ENCODE measurements around the gene TMEM132D.

TMEM132D gene

GRCh38 chr12:129788506-129789084, 115.2 kb downstream of the TMEM132D start:
- Histone ChIP-seq H3K9me3 (ENCODE audit: control insufficient read depth in 2 of 2, low read length in 2 of 2) (peaks cover 0 to 11% of the 10 kb centered on the region in 2 donors), H3K4me1 (ENCODE audit: control insufficient read depth, insufficient read depth, low read length) (no peaks in the 10 kb centered on the region), H3K4me3 (ENCODE audit: low read length in 2 of 2) (no peak overlapping the region), H3K9ac (ENCODE audit: low read length in 2 of 2) (no peak overlapping the region), H3K36me3 (ENCODE audit: control insufficient read depth in 2 of 2, insufficient read depth in 2 of 2, low read length in 2 of 2) (no peaks in the 10 kb centered on the region), H3K27ac (ENCODE audit: low read length) (no peak overlapping the region), H3K27me3 (ENCODE audit: control insufficient read depth in 1 of 2, insufficient read depth in 2 of 2, low read length in 2 of 2) (no peaks in the 10 kb centered on the region)

GRCh38 chr12:129779989-129780388, 123.8 kb downstream of the TMEM132D start:
- Histone ChIP-seq H3K9ac (ENCODE audit: low read length in 2 of 2) (no peak overlapping the region), H3K27ac (ENCODE audit: low read length) (no peak overlapping the region), H3K36me3 (ENCODE audit: control insufficient read depth in 2 of 2, insufficient read depth in 2 of 2, low read length in 2 of 2) (no peaks in the 10 kb centered on the region), H3K4me3 (ENCODE audit: low read length in 2 of 2) (no peak overlapping the region), H3K9me3 (ENCODE audit: control insufficient read depth in 2 of 2, low read length in 2 of 2) (peaks cover 0 to 3% of the 10 kb centered on the region in 2 donors), H3K27me3 (ENCODE audit: control insufficient read depth in 1 of 2, insufficient read depth in 2 of 2, low read length in 2 of 2) (no peaks in the 10 kb centered on the region), H3K4me1 (ENCODE audit: control insufficient read depth, insufficient read depth, low read length) (no peaks in the 10 kb centered on the region)

GRCh38 chr12:129779033-129779432, 124.8 kb downstream of the TMEM132D start:
- no peaks in the 10 kb centered on the region for H3K36me3 ChIP-seq (ENCODE audit: control insufficient read depth in 2 of 2, insufficient read depth in 2 of 2, low read length in 2 of 2)
- no peak overlapping the region for H3K9ac ChIP-seq (ENCODE audit: low read length in 2 of 2)
- H3K27ac ChIP-seq (ENCODE audit: low read length) = no peak overlapping the region
- H3K4me3 ChIP-seq (ENCODE audit: low read length in 2 of 2) = no peak overlapping the region
- H3K4me1 ChIP-seq (ENCODE audit: control insufficient read depth, insufficient read depth, low read length) = no peaks in the 10 kb centered on the region
- H3K9me3 ChIP-seq (ENCODE audit: control insufficient read depth in 2 of 2, low read length in 2 of 2) = peaks cover 0 to 2% of the 10 kb centered on the region in 2 donors
- H3K27me3 ChIP-seq (ENCODE audit: control insufficient read depth in 1 of 2, insufficient read depth in 2 of 2, low read length in 2 of 2) = no peaks in the 10 kb centered on the region

- no peak overlapping the region for H3K4me3 ChIP-seq (ENCODE audit: low read length in 2 of 2)
- no peaks in the 10 kb centered on the region for H3K27me3 ChIP-seq (ENCODE audit: control insufficient read depth in 1 of 2, insufficient read depth in 2 of 2, low read length in 2 of 2)
- no peaks in the 10 kb centered on the region for H3K4me1 ChIP-seq (ENCODE audit: control insufficient read depth, insufficient read depth, low read length)
- no peaks in the 10 kb centered on the region for H3K36me3 ChIP-seq (ENCODE audit: control insufficient read depth in 2 of 2, insufficient read depth in 2 of 2, low read length in 2 of 2)
- peaks cover 0 to 2% of the 10 kb centered on the region in 2 donors for H3K9me3 ChIP-seq (ENCODE audit: control insufficient read depth in 2 of 2, low read length in 2 of 2)
- no peak overlapping the region for H3K9ac ChIP-seq (ENCODE audit: low read length in 2 of 2)
- no peak overlapping the region for H3K27ac ChIP-seq (ENCODE audit: low read length)
These were observed 126.7 kb downstream of the TMEM132D start for GRCh38 chr12:129776977-129777667.

GRCh38 chr12:129772501-129773493, 131.0 kb downstream of the TMEM132D start:
- no peak overlapping the region for H3K4me3 ChIP-seq (ENCODE audit: low read length in 2 of 2)

GRCh38 chr12:129771238-129771637, 132.6 kb downstream of the TMEM132D start:
- no peaks in the 10 kb centered on the region for H3K4me1 ChIP-seq (ENCODE audit: control insufficient read depth, insufficient read depth, low read length)
- H3K4me3 ChIP-seq (ENCODE audit: low read length in 2 of 2) = no peak overlapping the region
- H3K9ac ChIP-seq (ENCODE audit: low read length in 2 of 2) = no peak overlapping the region
- peaks cover 0 to 4% of the 10 kb centered on the region in 2 donors for H3K27me3 ChIP-seq (ENCODE audit: control insufficient read depth in 1 of 2, insufficient read depth in 2 of 2, low read length in 2 of 2)
- H3K36me3 ChIP-seq (ENCODE audit: control insufficient read depth in 2 of 2, insufficient read depth in 2 of 2, low read length in 2 of 2) = no peaks in the 10 kb centered on the region
- no peak overlapping the region for H3K27ac ChIP-seq (ENCODE audit: low read length)
- H3K9me3 ChIP-seq (ENCODE audit: control insufficient read depth in 2 of 2, low read length in 2 of 2) = no peaks in the 10 kb centered on the region

More at GRCh38 chr12:129772501-129773493, 131.0 kb downstream of the TMEM132D start:
- Histone ChIP-seq H3K9ac (ENCODE audit: low read length in 2 of 2) (no peak overlapping the region), H3K9me3 (ENCODE audit: control insufficient read depth in 2 of 2, low read length in 2 of 2) (no peaks in the 10 kb centered on the region), H3K36me3 (ENCODE audit: control insufficient read depth in 2 of 2, insufficient read depth in 2 of 2, low read length in 2 of 2) (no peaks in the 10 kb centered on the region), H3K27ac (ENCODE audit: low read length) (no peak overlapping the region), H3K4me1 (ENCODE audit: control insufficient read depth, insufficient read depth, low read length) (no peaks in the 10 kb centered on the region), H3K27me3 (ENCODE audit: control insufficient read depth in 1 of 2, insufficient read depth in 2 of 2, low read length in 2 of 2) (peaks cover 0 to 4% of the 10 kb centered on the region in 2 donors)

GRCh38 chr12:129765719-129766118, 138.1 kb downstream of the TMEM132D start:
- no peaks in the 10 kb centered on the region for H3K9me3 ChIP-seq (ENCODE audit: control insufficient read depth in 2 of 2, low read length in 2 of 2)
- H3K27ac ChIP-seq (ENCODE audit: low read length) = no peak overlapping the region
- H3K4me3 ChIP-seq (ENCODE audit: low read length in 2 of 2) = no peak overlapping the region
- H3K4me1 ChIP-seq (ENCODE audit: control insufficient read depth, insufficient read depth, low read length) = peaks cover 2% of the 10 kb centered on the region
- H3K36me3 ChIP-seq (ENCODE audit: control insufficient read depth in 2 of 2, insufficient read depth in 2 of 2, low read length in 2 of 2) = no peaks in the 10 kb centered on the region
- H3K27me3 ChIP-seq (ENCODE audit: control insufficient read depth in 1 of 2, insufficient read depth in 2 of 2, low read length in 2 of 2) = no peaks in the 10 kb centered on the region
- no peak overlapping the region for H3K9ac ChIP-seq (ENCODE audit: low read length in 2 of 2)

GRCh38 chr12:129762436-129762835, 141.4 kb downstream of the TMEM132D start:
- Histone ChIP-seq H3K9ac (ENCODE audit: low read length in 2 of 2) (no peak overlapping the region), H3K4me3 (ENCODE audit: low read length in 2 of 2) (no peak overlapping the region), H3K36me3 (ENCODE audit: control insufficient read depth in 2 of 2, insufficient read depth in 2 of 2, low read length in 2 of 2) (no peaks in the 10 kb centered on the region), H3K4me1 (ENCODE audit: control insufficient read depth, insufficient read depth, low read length) (peaks cover 2% of the 10 kb centered on the region), H3K9me3 (ENCODE audit: control insufficient read depth in 2 of 2, low read length in 2 of 2) (no peaks in the 10 kb centered on the region), H3K27me3 (ENCODE audit: control insufficient read depth in 1 of 2, insufficient read depth in 2 of 2, low read length in 2 of 2) (no peaks in the 10 kb centered on the region), H3K27ac (ENCODE audit: low read length) (no peak overlapping the region)

- H3K4me1 ChIP-seq (ENCODE audit: control insufficient read depth, insufficient read depth, low read length) = no peaks in the 10 kb centered on the region
- H3K9me3 ChIP-seq (ENCODE audit: control insufficient read depth in 2 of 2, low read length in 2 of 2) = no peaks in the 10 kb centered on the region
- H3K4me3 ChIP-seq (ENCODE audit: low read length in 2 of 2) = no peak overlapping the region
- H3K27me3 ChIP-seq (ENCODE audit: control insufficient read depth in 1 of 2, insufficient read depth in 2 of 2, low read length in 2 of 2) = no peaks in the 10 kb centered on the region
- no peak overlapping the region for H3K27ac ChIP-seq (ENCODE audit: low read length)
- H3K9ac ChIP-seq (ENCODE audit: low read length in 2 of 2) = no peak overlapping the region
- H3K36me3 ChIP-seq (ENCODE audit: control insufficient read depth in 2 of 2, insufficient read depth in 2 of 2, low read length in 2 of 2) = no peaks in the 10 kb centered on the region
These were observed 150.2 kb downstream of the TMEM132D start for GRCh38 chr12:129753586-129753985.

- H3K36me3 ChIP-seq (ENCODE audit: control insufficient read depth in 2 of 2, insufficient read depth in 2 of 2, low read length in 2 of 2) = no peaks in the 10 kb centered on the region
- no peak overlapping the region for H3K9ac ChIP-seq (ENCODE audit: low read length in 2 of 2)
- H3K27me3 ChIP-seq (ENCODE audit: control insufficient read depth in 1 of 2, insufficient read depth in 2 of 2, low read length in 2 of 2) = peaks cover 0 to 4% of the 10 kb centered on the region in 2 donors
- H3K27ac ChIP-seq (ENCODE audit: low read length) = no peak overlapping the region
- H3K4me3 ChIP-seq (ENCODE audit: low read length in 2 of 2) = no peak overlapping the region
- H3K4me1 ChIP-seq (ENCODE audit: control insufficient read depth, insufficient read depth, low read length) = no peaks in the 10 kb centered on the region
- H3K9me3 ChIP-seq (ENCODE audit: control insufficient read depth in 2 of 2, low read length in 2 of 2) = no peaks in the 10 kb centered on the region
These were observed 153.4 kb downstream of the TMEM132D start for GRCh38 chr12:129750421-129750820.
